Liver (tissue), 9 donors: Measurements from ENCODE around the gene CSF2. TPM values are rescaled to one million over a fixed set of nuclear protein-coding genes. Genes with fewer than 3 reads are reported as not detected.

ENCODE experiments used
- DNase-seq: peaks from one replicate; pipeline ENCODE4 v3.0.0-alpha.2; 2017; ENCODE audit warnings: low spot score
- H3K27ac ChIP-seq, 2 donors: one replicate each; pipeline ENCODE4 v1.7.0; 2013; ENCODE audit warnings: inconsistent platforms in 2 of 2, low read length in 2 of 2, control low read depth in 1 of 2, low read depth in 1 of 2, mild to moderate bottlenecking in 1 of 2
- H3K27me3 ChIP-seq, 4 donors: one replicate each; pipeline versions ENCODE4 v1.6.1 to v1.7.0; 2013; ENCODE audit warnings: low read length in 3 of 4, inconsistent platforms in 1 of 4, mild to moderate bottlenecking in 1 of 4, moderate library complexity in 1 of 4; ENCODE audit not compliant: control insufficient read depth in 4 of 4, insufficient read depth in 4 of 4
- H3K36me3 ChIP-seq, 4 donors: one replicate each; pipeline versions ENCODE4 v1.6.1 to v1.7.0; 2013; ENCODE audit warnings: low read length in 3 of 4, mild to moderate bottlenecking in 3 of 4, low read depth in 1 of 4, moderate library complexity in 1 of 4; ENCODE audit not compliant: control insufficient read depth in 4 of 4, insufficient read depth in 3 of 4
- H3K4me1 ChIP-seq, 4 donors: one replicate each; pipeline versions ENCODE4 v1.6.1 to v1.7.0; 2013; ENCODE audit warnings: low read length in 3 of 4, mild to moderate bottlenecking in 3 of 4, moderate library complexity in 1 of 4; ENCODE audit not compliant: control insufficient read depth in 4 of 4, insufficient read depth in 4 of 4
- H3K4me3 ChIP-seq, 3 donors: one replicate each; pipeline versions ENCODE4 v1.6.1 to v1.7.0; 2013; ENCODE audit warnings: low read length in 3 of 3, control low read depth in 1 of 3, low read depth in 1 of 3, mild to moderate bottlenecking in 1 of 3
- H3K9ac ChIP-seq, 2 donors: one replicate each; pipeline ENCODE4 v1.7.0; 2013; ENCODE audit warnings: low read length in 2 of 2, mild to moderate bottlenecking in 2 of 2, moderate library complexity in 2 of 2, control low read depth in 1 of 2, low read depth in 1 of 2
- H3K9me3 ChIP-seq, 4 donors: one replicate each; pipeline versions ENCODE4 v1.6.1 to v1.7.0; 2013; ENCODE audit warnings: low read length in 3 of 4; ENCODE audit not compliant: control insufficient read depth in 4 of 4
- EGR1 ChIP-seq, 2 donors: IDR thresholded peaks; 2 replicates each; pipeline ENCODE4 v1.6.1; 2016 to 2018; ENCODE audit warnings: antibody characterized with exemption in 2 of 2, low read depth in 2 of 2
- FOXA1 ChIP-seq: IDR thresholded peaks from 2 replicates; pipeline ENCODE4 v1.6.1; 2016; ENCODE audit warnings: antibody characterized with exemption
- GABPA ChIP-seq, 2 donors: IDR thresholded peaks in 1 of 2; conservative IDR thresholded peaks in 1 of 2; 2 replicates each; pipeline ENCODE4 v1.6.1; 2016; ENCODE audit warnings: antibody characterized with exemption in 2 of 2, mild to moderate bottlenecking in 1 of 2, moderate library complexity in 1 of 2
- HNF4A ChIP-seq, 2 donors: conservative IDR thresholded peaks; 2 replicates each; pipeline ENCODE4 v1.6.1; 2016; ENCODE audit warnings: antibody characterized with exemption in 2 of 2, mild to moderate bottlenecking in 2 of 2
- HNF4G ChIP-seq: IDR thresholded peaks from 2 replicates; pipeline ENCODE4 v1.6.1; 2016; ENCODE audit warnings: antibody characterized with exemption
- JUND ChIP-seq, 2 donors: IDR thresholded peaks; 2 replicates each; pipeline ENCODE4 v1.6.1; 2016; ENCODE audit warnings: antibody characterized with exemption in 2 of 2
- NR2F2 ChIP-seq: IDR thresholded peaks from 2 replicates; pipeline ENCODE4 v1.6.1; 2016; ENCODE audit warnings: antibody characterized with exemption
- RAD21 ChIP-seq, 2 donors: IDR thresholded peaks; 2 replicates each; pipeline ENCODE4 v1.6.1; 2016; ENCODE audit warnings: antibody characterized with exemption in 2 of 2, mild to moderate bottlenecking in 2 of 2
- REST ChIP-seq: IDR thresholded peaks from 2 replicates; pipeline ENCODE4 v1.6.1; 2016; ENCODE audit warnings: antibody characterized with exemption, mild to moderate bottlenecking
- RXRA ChIP-seq, 2 donors: IDR thresholded peaks; 2 replicates each; pipeline ENCODE4 v1.6.1; 2017 to 2018; ENCODE audit warnings: antibody characterized with exemption in 2 of 2, mild to moderate bottlenecking in 1 of 2
- SP1 ChIP-seq: IDR thresholded peaks from 2 replicates; pipeline ENCODE4 v1.6.1; 2018; ENCODE audit warnings: antibody characterized with exemption, mild to moderate bottlenecking
- TAF1 ChIP-seq: conservative IDR thresholded peaks from 2 replicates; pipeline ENCODE4 v1.6.1; 2016; ENCODE audit warnings: antibody characterized with exemption, mild to moderate bottlenecking
- YY1 ChIP-seq: IDR thresholded peaks from 2 replicates; pipeline ENCODE4 v1.6.1; 2016; ENCODE audit warnings: antibody characterized with exemption, mild to moderate bottlenecking
- WGBS: extraction: QIAGEN DNeasy Blood & Tissue Kit; methylation state at CpG from one replicate; pipeline ENCODE4 v1.1.7; 2013; 5-methylcytosine and 5-hydroxymethylcytosine counted together
- polyA plus RNA-seq, 2 donors: library from polyadenylated mRNA; stranded (reverse) in 1 of 2; unstranded in 1 of 2; fragments of 200-250 nt in 1 of 2; fragments of >200 nt in 1 of 2; fragmentation: Nextera tagmentation in 1 of 2; extraction: Ambion mirVana in 1 of 2; gene quantifications; one replicate each; pipeline versions ENCODE4 v1.2.1 to v1.2.3, GENCODE V29; 2013 to 2015
- total RNA-seq, 2 donors: library from RNA; depleted of rRNA; stranded (reverse); fragments of >200 nt; gene quantifications; one replicate each; pipeline ENCODE4 v1.2.3, GENCODE V29; 2014
- TF ChIP-seq, protein P1 (sequence below): IDR thresholded peaks from 2 replicates; pipeline ENCODE4 v1.6.1; 2016; ENCODE audit warnings: antibody characterized with exemption
- TF ChIP-seq, protein P2 (sequence below): fragments of 150-350 bp; IDR thresholded peaks from 2 replicates; pipeline ENCODE4 v1.5.1; 2017; ENCODE audit warnings: improper control_type of control experiment, low read depth, low read length; ENCODE audit not compliant: missing input control
- TF ChIP-seq, protein P3 (sequence below): IDR thresholded peaks from 2 replicates; pipeline ENCODE4 v1.6.1; 2016; ENCODE audit warnings: antibody characterized with exemption
- donor health status: healthy.
- donor health status: healthy.
- donor health status: healthy.
- donor health status: healthy.
- donor health status: healthy.

The CSF2 gene
- total and polyA plus RNA-seq, 4 donors: not detected

GRCh38 chr5:132058646-132059042, 14.9 kb upstream of the CSF2 start (continued):
- TF ChIP-seq, protein P1, sequence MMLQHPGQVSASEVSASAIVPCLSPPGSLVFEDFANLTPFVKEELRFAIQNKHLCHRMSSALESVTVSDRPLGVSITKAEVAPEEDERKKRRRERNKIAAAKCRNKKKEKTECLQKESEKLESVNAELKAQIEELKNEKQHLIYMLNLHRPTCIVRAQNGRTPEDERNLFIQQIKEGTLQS: no peak
- TF ChIP-seq TAF1 (no peak), GABPA (IDR thresholded peaks at IDR 0.05 in 1 of 2, conservative IDR thresholded peaks at IDR 0.05 in 1 of 2) (no peak), JUND (IDR thresholded peaks at IDR 0.05) (no peak)

DNA sequence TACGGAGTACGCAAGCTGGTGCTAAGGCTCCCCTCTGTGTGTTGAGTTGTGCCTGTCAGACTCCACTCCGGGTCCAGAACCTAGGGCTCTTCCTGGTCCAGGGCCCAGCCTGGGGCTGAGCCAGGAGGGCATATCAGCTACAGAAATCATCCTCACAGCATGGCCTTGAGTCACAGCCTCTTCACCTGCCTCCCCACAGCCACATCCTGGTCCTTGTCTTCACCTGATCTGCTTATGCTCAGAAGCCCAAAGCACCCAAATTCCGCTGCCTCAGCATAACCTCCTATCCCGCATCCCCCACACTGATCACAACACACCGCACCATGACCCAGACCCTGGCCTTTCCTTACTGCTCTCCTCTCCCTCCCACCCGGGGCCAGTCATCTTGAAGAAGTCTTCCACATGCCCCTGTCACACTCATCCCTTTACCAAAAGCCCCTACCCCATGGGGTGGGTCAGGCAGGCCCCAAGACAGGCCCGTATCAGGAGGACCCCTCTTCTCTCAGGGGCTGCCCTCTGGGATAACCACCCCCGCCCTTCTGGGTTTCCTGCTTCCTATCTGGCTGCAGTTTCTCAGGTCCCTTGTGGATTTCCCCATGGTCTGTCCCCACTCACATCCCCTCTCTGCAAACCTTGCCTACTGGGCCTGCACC, 14.4 kb upstream of the CSF2 start:
- peak; percentile 22 for DNase-seq
- 91% methylated on average over 9 of the region's 9 CpGs for WGBS
- no peak overlapping the region for H3K4me3 ChIP-seq

More for the DNA sequence above, 14.4 kb upstream of the CSF2 start:
- Histone ChIP-seq H3K27ac (no peak overlapping the region), H3K9ac (no peak overlapping the region), H3K27me3 (no peaks in the 10 kb centered on the region), H3K36me3 (no peaks in the 10 kb centered on the region), H3K9me3 (no peaks in the 10 kb centered on the region), H3K4me1 (no peaks in the 10 kb centered on the region)
- no peak for TF ChIP-seq YY1
- TF ChIP-seq HNF4G: no peak
- no peak for TF ChIP-seq JUND (IDR thresholded peaks at IDR 0.05)
- no peak for TF ChIP-seq SP1
- TF ChIP-seq, protein P1: no peak
- TF ChIP-seq GABPA (IDR thresholded peaks at IDR 0.05 in 1 of 2, conservative IDR thresholded peaks at IDR 0.05 in 1 of 2): no peak
- TF ChIP-seq REST: no peak
- no peak for TF ChIP-seq EGR1 (IDR thresholded peaks at IDR 0.05; ENCODE audit: low read depth in 2 of 2)
- TF ChIP-seq RAD21 (IDR thresholded peaks at IDR 0.05): no peak
- TF ChIP-seq HNF4A (conservative IDR thresholded peaks at IDR 0.05): no peak
- TF ChIP-seq FOXA1: no peak
- TF ChIP-seq, protein P2, sequence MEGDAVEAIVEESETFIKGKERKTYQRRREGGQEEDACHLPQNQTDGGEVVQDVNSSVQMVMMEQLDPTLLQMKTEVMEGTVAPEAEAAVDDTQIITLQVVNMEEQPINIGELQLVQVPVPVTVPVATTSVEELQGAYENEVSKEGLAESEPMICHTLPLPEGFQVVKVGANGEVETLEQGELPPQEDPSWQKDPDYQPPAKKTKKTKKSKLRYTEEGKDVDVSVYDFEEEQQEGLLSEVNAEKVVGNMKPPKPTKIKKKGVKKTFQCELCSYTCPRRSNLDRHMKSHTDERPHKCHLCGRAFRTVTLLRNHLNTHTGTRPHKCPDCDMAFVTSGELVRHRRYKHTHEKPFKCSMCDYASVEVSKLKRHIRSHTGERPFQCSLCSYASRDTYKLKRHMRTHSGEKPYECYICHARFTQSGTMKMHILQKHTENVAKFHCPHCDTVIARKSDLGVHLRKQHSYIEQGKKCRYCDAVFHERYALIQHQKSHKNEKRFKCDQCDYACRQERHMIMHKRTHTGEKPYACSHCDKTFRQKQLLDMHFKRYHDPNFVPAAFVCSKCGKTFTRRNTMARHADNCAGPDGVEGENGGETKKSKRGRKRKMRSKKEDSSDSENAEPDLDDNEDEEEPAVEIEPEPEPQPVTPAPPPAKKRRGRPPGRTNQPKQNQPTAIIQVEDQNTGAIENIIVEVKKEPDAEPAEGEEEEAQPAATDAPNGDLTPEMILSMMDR: no peak
- TF ChIP-seq TAF1: no peak
- TF ChIP-seq NR2F2: no peak
- TF ChIP-seq, protein P3, sequence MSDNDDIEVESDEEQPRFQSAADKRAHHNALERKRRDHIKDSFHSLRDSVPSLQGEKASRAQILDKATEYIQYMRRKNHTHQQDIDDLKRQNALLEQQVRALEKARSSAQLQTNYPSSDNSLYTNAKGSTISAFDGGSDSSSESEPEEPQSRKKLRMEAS: no peak
- TF ChIP-seq RXRA (IDR thresholded peaks at IDR 0.05): no peak
